Right lobe of liver (tissue), 6 donors: ENCODE data around the gene MECR. TPM values are rescaled to one million over a fixed set of nuclear protein-coding genes. Genes with fewer than 3 reads are reported as not detected.

Experiments
- ATAC-seq, 4 donors: fragments of 200-7000 bp; cut with Tn5 transposase; one replicate each; pipeline ENCODE4 v1.9.1; 2020; ENCODE audit warnings: mild to moderate bottlenecking in 4 of 4, moderate library complexity in 4 of 4
- DNase-seq, 3 donors: peaks; one replicate each; pipeline ENCODE4 v3.0.0-alpha.2; 2020
- H3K27ac ChIP-seq, 3 donors: fragments of 200-600 bp; one replicate each; pipeline ENCODE4 v1.8.0; 2022
- H3K27me3 ChIP-seq, 2 donors: fragments of 200-600 bp; one replicate each; pipeline ENCODE4 v1.8.0; 2022
- H3K36me3 ChIP-seq, 4 donors: fragments of 200-600 bp; sonication (generic) in 1 of 4; one replicate each; pipeline versions ENCODE4 v1.5.1 to v1.8.0; 2017 to 2022; ENCODE audit warnings: control low read depth in 1 of 4
- H3K4me1 ChIP-seq, 4 donors: fragments of 200-600 bp; sonication (generic) in 1 of 4; one replicate each; pipeline versions ENCODE4 v1.5.1 to v1.8.0; 2017 to 2022; ENCODE audit warnings: control low read depth in 1 of 4
- H3K4me3 ChIP-seq, 3 donors: fragments of 200-600 bp; one replicate each; pipeline ENCODE4 v1.8.0; 2022
- H3K9me3 ChIP-seq, 4 donors: fragments of 200-600 bp; sonication (generic) in 1 of 4; one replicate each; pipeline versions ENCODE4 v1.5.1 to v1.8.0; 2017 to 2022; ENCODE audit warnings: control low read depth in 1 of 4
- CTCF ChIP-seq, 4 donors: fragments of 200-600 bp in 3 of 4; fragments of 450-650 bp in 1 of 4; IDR thresholded peaks; one replicate each; pipeline versions ENCODE4 v1.5.1 to v1.8.0; 2016 to 2022; ENCODE audit warnings: antibody characterized with exemption in 4 of 4, mild to moderate bottlenecking in 2 of 4
- POLR2A ChIP-seq: fragments of 450-650 bp; IDR thresholded peaks from one replicate; pipeline ENCODE4 v1.6.1; 2017; ENCODE audit warnings: antibody characterized with exemption, mild to moderate bottlenecking
- WGBS: methylation state at CpG from one replicate; pipeline ENCODE4 v1.1.6; 2018; ENCODE audit warnings: low coverage, low lambda C conversion rate; ENCODE audit not compliant: insufficient coverage; ENCODE audit errors: missing lambda C conversion rate; 5-methylcytosine and 5-hydroxymethylcytosine counted together
- intact Hi-C, 2 donors: fragments of 100-400 bp; cut with DNase I; formaldehyde crosslinking; loops; one replicate each; pipeline versions ENCODE4 v1.11.2 to v1.14.1; 2022
- total RNA-seq, 6 experiments: library from RNA; depleted of rRNA in 2 of 6; stranded (reverse); fragments of >200 nt in 2 of 6; fragmentation: NEBNext Ultra II Directional in 3 of 6; extraction: Animal tissue kit (Norgen Biotek cat#: 25700) in 3 of 6; gene quantifications; one replicate each; pipeline versions ENCODE4 v1.1.0 to v1.2.4, GENCODE V29; 2016 to 2023
- donor health status: DM: no; HTN: yes; CAD: no.
- donor health status: DM: no; HTN: no; CAD: no.
- donor health status: DM: no; HTN: no; CAD: no.
- donor health status: DM: no; HTN: yes; CAD: no.
- donor health status: DM: no; HTN: yes; CAD: no.

The MECR gene
- total RNA-seq, 6 experiments from 2014 or later: 13.1 to 22.1 (median 15.7) TPM

- DNase-seq (no peak), ATAC-seq (no peak)
- Histone ChIP-seq H3K36me3 (no peaks in the 10 kb centered on the region), H3K27ac (no peak overlapping the region), H3K9me3 (no peaks in the 10 kb centered on the region), H3K4me3 (no peak overlapping the region), H3K4me1 (peaks cover 0 to 8% (median 0%) of the 10 kb centered on the region in 4 donors), H3K27me3 (no peaks in the 10 kb centered on the region)
- WGBS: 77% methylated on average over 4 of the region's 8 CpGs
- intact Hi-C loops: no loop called here
- no peak for TF ChIP-seq CTCF (IDR thresholded peaks at IDR 0.05)
Measured at GRCh38 chr1:29269382-29269781, 38.6 kb upstream of the MECR start.

GRCh38 chr1:29267321-29268070, 36.8 kb upstream of the MECR start:
- Histone ChIP-seq H3K4me3 (no peak overlapping the region), H3K4me1 (peaks cover 0 to 8% (median 0%) of the 10 kb centered on the region in 4 donors), H3K27me3 (no peaks in the 10 kb centered on the region), H3K27ac (no peak overlapping the region), H3K9me3 (no peaks in the 10 kb centered on the region), H3K36me3 (no peaks in the 10 kb centered on the region)
- intact Hi-C loops: no loop called here
- TF ChIP-seq POLR2A: no peak
- TF ChIP-seq CTCF (IDR thresholded peaks at IDR 0.05): no peak
- no peak for DNase-seq
- no peak for ATAC-seq
- 79% methylated on average over 8 of the region's 9 CpGs for WGBS

GRCh38 chr1:29266912-29267311, 36.2 kb upstream of the MECR start:
- peaks cover 0 to 8% (median 0%) of the 10 kb centered on the region in 4 donors for H3K4me1 ChIP-seq
- no peak overlapping the region for H3K4me3 ChIP-seq
- DNase-seq (no peak), ATAC-seq (no peak)
- TF ChIP-seq CTCF (IDR thresholded peaks at IDR 0.05): no peak
- WGBS: 64% methylated on average over 3 of the region's 3 CpGs
- no peaks in the 10 kb centered on the region for H3K36me3 ChIP-seq
- no peak overlapping the region for H3K27ac ChIP-seq
- no peaks in the 10 kb centered on the region for H3K9me3 ChIP-seq
- no peaks in the 10 kb centered on the region for H3K27me3 ChIP-seq
- intact Hi-C loops: no loop called here

GRCh38 chr1:29264773-29265389, 34.1 kb upstream of the MECR start:
- intact Hi-C loops: no loop called here
- Histone ChIP-seq H3K4me1 (no peaks in the 10 kb centered on the region), H3K4me3 (no peak overlapping the region), H3K27ac (no peak overlapping the region), H3K9me3 (no peaks in the 10 kb centered on the region), H3K36me3 (no peaks in the 10 kb centered on the region), H3K27me3 (no peaks in the 10 kb centered on the region)
- DNase-seq (no peak), ATAC-seq (no peak)
- 83% methylated on average over 4 of the region's 4 CpGs for WGBS
- no peak for TF ChIP-seq CTCF (IDR thresholded peaks at IDR 0.05)
- TF ChIP-seq POLR2A: no peak
